SK-N-MC (cell line): ENCODE data around the gene CTRL.

Source experiments
- EZH2 ChIP-seq: fragments of 200-600 bp; sonication (generic); IDR thresholded peaks from one replicate; pipeline ENCODE4 v1.6.1; 2017; ENCODE audit warnings: antibody characterized with exemption
- POLR2AphosphoS5 ChIP-seq: IDR thresholded peaks from 2 replicates; pipeline ENCODE4 v1.6.1; 2012; ENCODE audit warnings: mild to moderate bottlenecking, low read depth, low read length, borderline replicate concordance

- TF ChIP-seq EZH2, result no peak
- TF ChIP-seq POLR2AphosphoS5, result no peak
These were observed 36.3 kb upstream of the CTRL start for GRCh38 chr16:67967958-67968399.
